MCF 10A (cell line): ENCODE measurements around the gene P4HB. TPM values are rescaled to one million over a fixed set of nuclear protein-coding genes. Genes with fewer than 3 reads are reported as not detected.

Experiments used
- BruUV-seq: library from RNA; stranded (reverse); fragments of 400-500 nt; replicated peaks from 2 replicates; lab custom pipeline; 2021; lab: Mats Ljungman, UMichigan
- CTCF ChIA-PET: fragments of 300-600 bp; sonication (Branson Sonifier 250); formaldehyde crosslinking; extraction: SDS; loops from one replicate; lab custom pipeline; 2021; ENCODE audit warnings: antibody characterized with exemption, inconsistent platforms; lab: Yijun Ruan, JAX
- POLR2A ChIA-PET: fragments of 300-600, 350-650 bp; sonication (Branson Sonifier 250); formaldehyde crosslinking; extraction: SDS; loops from one replicate; lab custom pipeline; 2020; ENCODE audit warnings: antibody characterized with exemption, inconsistent platforms; lab: Yijun Ruan, JAX
- DNase-seq: peaks from one replicate; pipeline ENCODE4 v3.0.0-alpha.2; 2018; ENCODE audit not compliant: unreplicated experiment
- H3K27ac Mint-ChIP-seq: one replicate; pipeline ENCODE4 v1.8.0; 2022; ENCODE audit warnings: mild to moderate bottlenecking, low read depth, mixed read lengths; ENCODE audit not compliant: unreplicated experiment
- H3K27me3 Mint-ChIP-seq: one replicate; pipeline ENCODE4 v1.8.0; 2022; ENCODE audit warnings: mixed read lengths; ENCODE audit not compliant: insufficient read depth, unreplicated experiment
- H3K36me3 Mint-ChIP-seq: one replicate; pipeline ENCODE4 v1.8.0; 2022; ENCODE audit warnings: mild to moderate bottlenecking, moderate library complexity, mixed read lengths; ENCODE audit not compliant: insufficient read depth, unreplicated experiment
- H3K4me1 Mint-ChIP-seq: one replicate; pipeline ENCODE4 v1.8.0; 2022; ENCODE audit warnings: mixed read lengths; ENCODE audit not compliant: insufficient read depth, unreplicated experiment
- H3K4me3 Mint-ChIP-seq: one replicate; pipeline ENCODE4 v1.8.0; 2022; ENCODE audit warnings: mild to moderate bottlenecking, moderate library complexity, mixed read lengths; ENCODE audit not compliant: unreplicated experiment
- H3K9me3 Mint-ChIP-seq: one replicate; pipeline ENCODE4 v1.8.0; 2022; ENCODE audit warnings: mixed read lengths; ENCODE audit not compliant: unreplicated experiment
- intact Hi-C: fragments of 100-400 bp; cut with micrococcal nuclease; formaldehyde crosslinking; loops from 2 replicates; pipeline ENCODE4 v1.14.1; 2022
- total RNA-seq: library from RNA; stranded (reverse); gene quantifications from 2 replicates; pipeline ENCODE4 v1.2.3, GENCODE V29; 2022
- TF ChIP-seq, protein P1 (sequence below): fragments of 200-600 bp; IDR thresholded peaks from one replicate; pipeline ENCODE4 v1.8.0; 2022; ENCODE audit warnings: antibody characterized with exemption, mild to moderate bottlenecking; ENCODE audit not compliant: unreplicated experiment

P4HB gene
- total RNA-seq, 1 experiment from 2014 or later, result 894 TPM

DNA sequence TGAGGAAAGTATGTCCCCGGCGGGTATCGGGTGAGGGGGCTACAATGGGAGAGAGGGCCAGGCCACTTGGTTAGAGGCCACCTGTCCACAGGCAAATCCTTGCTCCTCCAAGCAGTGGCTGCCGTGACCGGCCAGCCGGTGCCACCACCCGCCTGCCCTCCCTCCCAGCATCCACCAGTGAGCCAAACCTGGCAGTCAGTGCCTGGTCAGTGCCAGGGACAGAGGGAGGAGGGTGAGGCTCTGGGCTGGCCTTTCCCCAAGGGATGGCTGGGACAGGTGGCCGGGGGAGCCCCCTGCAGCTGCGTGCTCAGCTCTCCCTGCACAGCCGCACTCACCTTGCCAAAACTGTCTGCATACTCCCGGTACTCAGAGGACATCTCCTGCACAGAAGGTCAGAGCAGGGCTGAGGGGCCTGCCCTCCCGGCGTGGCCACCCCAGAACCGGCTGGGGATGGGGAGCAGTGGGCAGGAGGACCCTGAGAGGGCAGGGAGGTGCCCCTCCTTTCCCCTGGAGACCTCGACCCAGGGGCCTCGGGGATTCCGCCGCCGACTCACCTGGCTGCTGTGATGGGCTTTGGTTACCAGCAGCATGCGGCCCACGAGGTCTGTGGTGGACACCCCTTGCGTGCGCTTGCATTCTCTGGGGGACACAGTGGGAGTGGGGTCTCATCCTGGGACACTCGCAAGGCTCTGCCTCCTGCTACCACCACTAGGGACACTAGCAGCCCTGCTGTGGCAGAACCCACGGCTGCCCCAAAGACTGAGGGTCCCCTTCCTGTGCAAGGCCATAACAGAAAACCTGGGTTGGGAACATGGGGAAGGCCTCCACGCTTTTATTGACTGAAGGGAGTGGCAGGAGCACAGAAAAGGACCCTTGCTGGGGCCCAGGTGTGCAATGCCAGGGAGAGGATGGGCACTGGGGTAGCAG is 47.1 kb upstream of the P4HB start:
- H3K36me3 Mint-ChIP-seq, result peaks cover 23% of the 10 kb centered on the region
- peaks cover 8% of the 10 kb centered on the region for H3K4me1 Mint-ChIP-seq
- no peak overlapping the region for H3K27ac Mint-ChIP-seq
- POLR2A ChIA-PET, result interaction anchor here (0.6 to 0.7 kb wide), 2 partner anchors 17 to 402 kb away, joined by 3 read pairs; no protein-coding TSS in a partner anchor
- CTCF ChIA-PET, result no interaction called here
- no TSS peak for BruUV-seq
- no peak for DNase-seq
- intact Hi-C loops, result no loop called here
- H3K4me3 Mint-ChIP-seq, result no peak overlapping the region
- no peaks in the 10 kb centered on the region for H3K27me3 Mint-ChIP-seq
- TF ChIP-seq, protein P1, sequence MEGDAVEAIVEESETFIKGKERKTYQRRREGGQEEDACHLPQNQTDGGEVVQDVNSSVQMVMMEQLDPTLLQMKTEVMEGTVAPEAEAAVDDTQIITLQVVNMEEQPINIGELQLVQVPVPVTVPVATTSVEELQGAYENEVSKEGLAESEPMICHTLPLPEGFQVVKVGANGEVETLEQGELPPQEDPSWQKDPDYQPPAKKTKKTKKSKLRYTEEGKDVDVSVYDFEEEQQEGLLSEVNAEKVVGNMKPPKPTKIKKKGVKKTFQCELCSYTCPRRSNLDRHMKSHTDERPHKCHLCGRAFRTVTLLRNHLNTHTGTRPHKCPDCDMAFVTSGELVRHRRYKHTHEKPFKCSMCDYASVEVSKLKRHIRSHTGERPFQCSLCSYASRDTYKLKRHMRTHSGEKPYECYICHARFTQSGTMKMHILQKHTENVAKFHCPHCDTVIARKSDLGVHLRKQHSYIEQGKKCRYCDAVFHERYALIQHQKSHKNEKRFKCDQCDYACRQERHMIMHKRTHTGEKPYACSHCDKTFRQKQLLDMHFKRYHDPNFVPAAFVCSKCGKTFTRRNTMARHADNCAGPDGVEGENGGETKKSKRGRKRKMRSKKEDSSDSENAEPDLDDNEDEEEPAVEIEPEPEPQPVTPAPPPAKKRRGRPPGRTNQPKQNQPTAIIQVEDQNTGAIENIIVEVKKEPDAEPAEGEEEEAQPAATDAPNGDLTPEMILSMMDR, result no peak
- H3K9me3 Mint-ChIP-seq, result no peaks in the 10 kb centered on the region

DNA sequence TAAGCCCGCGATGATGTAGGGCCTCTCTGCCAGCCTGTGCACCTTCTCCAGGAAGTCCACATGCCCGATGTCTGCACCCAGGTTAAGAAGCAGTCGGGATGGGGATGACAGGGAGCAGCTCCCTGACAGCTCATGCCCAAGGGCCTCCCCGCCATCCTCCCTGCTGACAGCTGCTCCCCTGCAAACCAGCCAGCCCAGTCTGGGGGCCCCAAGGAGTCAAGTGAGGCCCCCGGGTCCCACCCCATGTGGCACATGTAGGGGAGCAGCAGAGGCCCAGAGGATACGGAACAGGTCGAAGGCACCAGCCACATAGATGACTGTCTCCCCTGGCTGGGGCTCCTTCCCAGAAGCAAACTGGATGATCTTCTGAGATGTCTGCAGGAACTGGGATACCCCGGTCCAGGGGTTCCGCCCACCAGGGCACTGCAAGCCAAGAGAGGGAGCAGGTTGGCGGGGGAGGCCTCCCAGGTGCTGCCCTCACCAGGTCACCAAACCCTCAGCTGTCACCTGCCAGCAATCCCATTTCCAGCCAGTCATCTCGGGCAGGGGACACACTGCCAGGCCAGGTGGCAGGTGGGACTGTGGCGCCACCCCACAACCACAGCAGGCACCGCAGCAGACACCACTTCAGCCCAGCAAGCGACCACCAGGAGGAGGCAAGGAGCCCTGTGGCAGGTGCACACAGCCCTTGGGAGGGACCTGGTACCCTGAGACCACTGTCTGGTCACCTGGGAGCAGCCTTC is 46.3 kb upstream of the P4HB start:
- intact Hi-C loops, result no loop called here
- BruUV-seq, result no TSS peak
- H3K36me3 Mint-ChIP-seq, result peaks cover 15% of the 10 kb centered on the region
- no peak overlapping the region for H3K27ac Mint-ChIP-seq
- DNase-seq, result no peak
- H3K4me3 Mint-ChIP-seq, result no peak overlapping the region
- no peaks in the 10 kb centered on the region for H3K4me1 Mint-ChIP-seq
- TF ChIP-seq, protein P1, result no peak
- H3K27me3 Mint-ChIP-seq, result no peaks in the 10 kb centered on the region
- ChIA-PET POLR2A (interaction anchor here (0.6 to 1.2 kb wide), 2 partner anchors 14 to 403 kb away, joined by 3 to 6 read pairs; no protein-coding TSS in a partner anchor), CTCF (no interaction called here)
- H3K9me3 Mint-ChIP-seq, result no peaks in the 10 kb centered on the region

DNA sequence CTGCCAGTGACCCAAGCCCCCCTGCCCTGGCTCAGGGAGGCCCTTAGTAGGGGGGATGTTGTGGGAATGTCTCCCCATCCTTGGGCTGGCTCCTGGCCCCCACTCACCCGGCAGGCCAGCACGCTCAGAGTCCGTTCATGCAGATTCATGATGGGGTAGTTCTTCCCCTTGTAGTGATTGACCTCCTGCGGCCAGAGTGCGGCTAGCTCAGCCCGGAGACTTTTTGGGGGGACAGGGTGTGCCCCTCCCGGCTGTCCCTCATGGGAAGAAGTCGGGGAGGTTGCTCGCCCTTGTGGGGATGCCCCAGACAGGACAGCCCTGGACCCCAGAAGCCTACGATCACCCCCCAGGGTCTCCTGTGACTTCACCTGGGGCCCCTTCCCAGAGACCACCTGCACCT is 45.7 kb upstream of the P4HB start:
- BruUV-seq, result no TSS peak
- H3K27me3 Mint-ChIP-seq, result no peaks in the 10 kb centered on the region
- TF ChIP-seq, protein P1, result no peak

DNA sequence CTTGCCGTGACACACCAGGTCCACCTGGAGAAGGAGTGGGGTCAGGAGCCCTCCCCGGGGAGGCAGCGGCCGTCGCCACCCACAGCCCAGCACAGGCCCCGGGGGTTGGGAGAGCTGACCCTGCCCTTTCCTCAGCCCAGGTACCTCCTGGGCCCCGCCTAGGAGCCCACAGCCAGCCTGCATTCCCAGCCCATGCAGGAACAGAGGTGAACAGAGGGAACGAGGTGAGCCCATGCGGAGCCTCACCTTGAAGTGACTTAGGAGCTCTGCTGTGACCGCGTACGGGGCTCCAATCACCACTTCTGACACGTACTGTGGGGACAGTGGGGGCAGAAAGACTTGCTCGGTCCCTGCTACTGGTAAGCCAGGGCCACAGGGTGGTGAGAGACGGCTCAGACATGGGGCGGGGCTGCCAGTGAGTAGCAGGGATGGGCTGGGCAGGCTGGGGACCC is 45.1 kb upstream of the P4HB start:
- Mint-ChIP-seq H3K9me3 (no peaks in the 10 kb centered on the region), H3K4me3 (no peak overlapping the region), H3K4me1 (peaks cover 7% of the 10 kb centered on the region), H3K36me3 (peaks cover 22% of the 10 kb centered on the region), H3K27me3 (no peaks in the 10 kb centered on the region), H3K27ac (no peak overlapping the region)
- DNase-seq, result no peak
- ChIA-PET POLR2A (interaction anchor here (0.6 to 1.2 kb wide), 3 partner anchors 8 to 13 kb away, joined by 3 to 6 read pairs (median 6); no protein-coding TSS in a partner anchor), CTCF (no interaction called here)
- TF ChIP-seq, protein P1, result no peak
- intact Hi-C loops, result no loop called here
- no TSS peak for BruUV-seq

More for the DNA sequence above, 45.7 kb upstream of the P4HB start:
- Mint-ChIP-seq H3K4me1 (peaks cover 3% of the 10 kb centered on the region), H3K4me3 (no peak overlapping the region), H3K36me3 (peaks cover 17% of the 10 kb centered on the region), H3K27ac (no peak overlapping the region), H3K9me3 (no peaks in the 10 kb centered on the region)
- no peak for DNase-seq
- POLR2A ChIA-PET, result interaction anchor here (0.6 to 1.2 kb wide), 3 partner anchors 8 to 14 kb away, joined by 3 to 6 read pairs (median 6); no protein-coding TSS in a partner anchor
- CTCF ChIA-PET, result no interaction called here
- intact Hi-C loops, result no loop called here
